HG02623 (cell line): ENCODE results near the gene NUCB2.
"Not testable (repeated sequence)": the region's sequence is repeated elsewhere in the genome, so short reads cannot be mapped to it uniquely, and the experiment has no call there.

Experiments
- ATAC-seq: cut with Tn5 transposase; IDR thresholded peaks from one replicate; pipeline ENCODE4 v1.9.1; 2021; ENCODE audit warnings: moderate library complexity; ENCODE audit not compliant: unreplicated experiment

Gene NUCB2

DNA sequence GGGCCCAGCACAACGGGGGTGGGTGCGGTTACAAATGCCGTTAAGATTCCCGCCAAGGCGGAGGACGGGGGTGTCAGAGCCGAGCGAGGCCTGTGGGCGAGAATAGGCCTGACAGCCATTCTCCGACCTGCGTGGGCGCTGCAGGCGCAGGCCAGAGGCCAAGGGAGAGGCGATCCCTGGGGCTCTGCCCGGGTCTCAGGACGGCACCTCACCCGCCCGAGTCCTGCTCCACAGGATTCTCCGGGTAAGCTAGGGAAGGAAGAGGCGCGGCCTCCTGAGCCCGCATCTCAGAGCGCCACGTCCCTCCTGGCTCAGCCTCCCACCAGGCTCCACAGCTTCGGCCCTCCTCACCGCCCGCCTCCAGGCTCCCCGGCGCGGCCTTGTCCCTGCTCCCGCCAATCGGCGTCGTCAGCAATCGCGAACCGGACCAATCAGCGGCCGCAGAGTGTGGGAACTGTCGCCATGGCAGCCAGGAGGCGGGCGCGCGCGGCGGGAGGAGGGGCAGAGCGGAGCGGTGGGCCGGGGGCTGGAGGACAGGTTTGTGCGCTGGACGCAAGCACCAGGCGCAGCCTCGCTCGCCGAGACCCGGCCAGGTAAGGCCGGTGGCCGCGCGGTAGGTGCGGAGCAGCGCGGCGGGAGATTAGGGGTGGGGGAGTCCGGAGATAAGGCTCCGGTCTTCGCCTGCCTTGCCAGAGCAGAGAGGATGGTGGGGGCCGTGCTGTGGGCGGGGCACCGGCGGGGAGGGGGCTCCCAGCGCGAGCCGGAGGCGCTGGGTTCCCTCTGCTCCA, at the start of gene NUCB2:
TSS of gene NUCB2 (plus strand) at position 504 of the 788 bp plus-strand sequence. CDS start 18,585 bp downstream, outside the sequence.
- peak; percentile 98 for ATAC-seq

DNA sequence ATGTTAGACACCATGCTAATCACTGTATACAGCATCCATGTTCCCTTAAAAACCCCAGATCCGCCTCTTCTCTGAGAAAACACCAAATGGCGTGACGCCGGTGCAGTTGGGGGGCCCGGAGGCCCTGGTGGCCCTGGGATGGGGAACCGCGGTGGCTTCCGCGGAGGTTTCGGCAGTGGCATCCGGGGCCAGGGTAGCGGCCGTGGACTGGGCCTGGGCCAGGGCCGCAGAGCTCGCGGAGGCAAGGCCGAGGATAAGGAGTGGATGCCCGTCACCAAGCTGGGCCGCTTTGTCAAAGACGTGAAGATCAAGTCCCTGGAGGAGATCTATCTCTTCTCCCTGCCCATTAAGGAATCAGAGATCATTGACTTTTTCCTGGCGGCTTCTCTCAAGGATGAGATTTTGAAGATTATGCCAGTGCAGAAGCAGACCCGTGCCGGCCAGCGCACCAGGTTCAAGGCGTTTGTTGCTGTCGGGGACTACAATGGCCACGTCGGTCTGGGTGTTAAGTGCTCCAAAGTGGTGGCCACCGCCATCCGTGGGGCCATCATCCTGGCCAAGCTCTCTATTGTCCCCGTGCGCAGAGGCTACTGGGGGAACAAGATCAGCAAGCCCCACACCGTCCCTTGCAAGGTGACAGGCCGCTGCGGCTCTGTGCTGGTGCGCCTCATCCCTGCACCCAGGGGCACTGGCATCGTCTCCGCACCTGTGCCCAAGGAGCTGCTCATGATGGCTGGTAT, 48.2 kb upstream of the NUCB2 start:
- ATAC-seq, result not testable (repeated sequence)

DNA sequence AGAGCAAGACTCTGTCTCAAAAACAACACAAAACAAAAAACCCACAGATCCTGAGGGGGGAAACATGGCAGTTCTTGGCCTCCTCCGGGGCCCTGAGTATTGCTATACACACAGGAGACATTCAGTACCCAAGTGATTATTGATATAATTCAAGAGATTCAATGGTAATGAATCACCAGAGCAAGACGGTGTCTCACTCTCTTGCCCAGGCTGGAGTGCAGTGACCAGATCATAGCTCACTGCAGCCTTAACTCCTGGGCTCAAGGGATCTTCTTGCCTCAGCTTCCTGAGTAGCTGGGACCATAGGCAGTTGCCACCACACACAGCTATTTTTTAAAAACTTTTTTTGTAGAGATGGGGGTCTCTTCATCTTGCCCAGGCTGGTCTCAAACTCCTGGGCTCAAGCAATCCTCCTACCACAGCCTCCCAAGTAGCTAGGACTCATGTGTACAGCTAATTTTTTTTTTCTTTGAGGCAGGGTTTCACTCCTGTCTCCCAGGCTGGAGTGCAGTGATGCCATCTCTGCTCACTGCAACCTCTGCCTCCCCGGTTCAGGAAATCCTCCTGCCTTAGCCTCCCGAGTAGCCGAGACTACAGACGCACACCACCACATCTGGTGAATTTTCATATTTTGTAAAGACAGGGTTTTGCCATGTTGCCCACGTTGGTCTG, 46.9 kb upstream of the NUCB2 start:
- ATAC-seq, result no peak

DNA sequence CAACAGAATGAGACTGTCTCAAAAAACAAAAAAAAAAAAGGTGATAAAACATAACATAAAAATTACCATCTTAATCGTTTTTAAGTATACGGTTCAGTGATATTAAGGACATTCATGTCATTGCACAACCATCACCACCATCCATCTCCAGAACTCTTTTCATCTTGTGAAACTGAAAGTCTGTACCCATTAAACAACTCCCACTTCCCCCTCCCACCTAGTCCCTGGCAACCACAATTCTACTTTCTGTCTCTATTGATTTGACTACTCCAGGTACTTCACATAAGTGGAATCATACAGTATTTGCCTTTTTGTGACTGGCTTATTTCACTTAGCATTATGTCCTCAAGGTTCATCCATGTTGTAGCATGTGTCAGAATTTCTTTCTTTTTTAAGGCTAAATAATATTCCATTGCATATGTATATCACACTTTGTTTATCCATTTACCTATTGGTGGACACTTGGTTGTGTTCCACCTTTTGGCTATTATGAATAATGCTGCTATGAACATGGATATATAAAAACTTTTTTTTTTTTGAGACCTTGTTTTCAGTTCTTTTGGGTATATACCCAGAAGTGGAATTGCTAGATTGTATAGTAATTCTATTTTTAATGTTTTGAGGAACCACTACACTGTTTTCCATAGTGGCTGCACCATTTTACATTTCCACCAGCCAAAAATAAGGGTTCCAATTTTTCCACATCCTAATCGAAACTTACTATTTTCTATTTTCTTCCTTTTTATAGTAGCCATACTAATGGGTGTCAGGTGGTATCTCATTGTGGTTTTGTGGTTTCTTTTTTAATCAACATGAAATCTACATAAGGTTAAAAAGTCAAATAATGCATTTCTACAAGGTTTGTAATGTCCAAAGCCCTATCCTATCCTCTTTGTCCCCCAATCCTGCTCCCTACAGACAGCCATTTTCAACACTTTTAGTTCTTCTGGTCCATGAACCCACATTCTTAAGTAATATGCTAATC, 45.4 kb upstream of the NUCB2 start:
- ATAC-seq, result peak; percentile 91

GRCh38 chr11:17233101-17233500, 43.4 kb upstream of the NUCB2 start:
- ATAC-seq, result no peak

DNA sequence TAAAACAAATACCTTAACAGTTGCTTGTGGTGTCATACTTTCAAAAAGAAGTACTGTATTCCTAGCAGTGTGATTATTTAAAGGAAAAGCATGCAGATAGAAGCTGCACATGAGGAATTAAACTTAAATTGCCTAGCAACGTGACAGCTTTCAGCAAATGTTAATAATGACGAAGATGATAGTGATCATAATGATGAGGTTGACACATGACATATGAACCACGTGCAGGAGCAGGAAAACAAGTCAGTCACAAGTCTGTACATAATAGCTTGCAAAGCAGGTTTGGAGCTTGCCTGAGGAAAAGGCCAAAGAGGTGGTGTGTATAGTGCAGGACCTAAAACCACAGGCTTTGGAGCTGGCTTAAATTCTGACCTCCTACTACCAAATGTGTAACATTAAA, 38.2 kb upstream of the NUCB2 start:
- ATAC-seq, result no peak

GRCh38 chr11:17239927-17240326, 36.6 kb upstream of the NUCB2 start:
- ATAC-seq, result not testable (repeated sequence)

GRCh38 chr11:17240780-17241179, 35.8 kb upstream of the NUCB2 start:
- no peak for ATAC-seq

DNA sequence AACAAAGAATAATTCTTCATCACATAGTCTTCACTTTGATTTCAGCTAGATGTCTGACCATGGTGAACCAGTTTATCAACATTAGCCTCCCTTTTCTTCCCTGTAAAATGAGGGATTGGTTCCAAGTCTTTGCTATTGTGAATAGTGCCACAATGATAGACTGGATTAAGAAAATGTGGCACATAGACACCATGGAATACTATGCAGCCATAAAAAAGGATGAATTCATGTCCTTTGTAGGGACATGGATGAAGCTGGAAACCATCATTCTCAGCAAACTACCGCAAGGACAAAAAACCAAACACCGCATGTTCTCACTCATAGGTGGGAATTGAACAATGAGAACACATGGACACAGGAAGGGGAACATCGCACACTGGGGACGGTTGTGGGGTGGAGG, 33.6 kb upstream of the NUCB2 start:
- ATAC-seq, result not testable (repeated sequence)

DNA sequence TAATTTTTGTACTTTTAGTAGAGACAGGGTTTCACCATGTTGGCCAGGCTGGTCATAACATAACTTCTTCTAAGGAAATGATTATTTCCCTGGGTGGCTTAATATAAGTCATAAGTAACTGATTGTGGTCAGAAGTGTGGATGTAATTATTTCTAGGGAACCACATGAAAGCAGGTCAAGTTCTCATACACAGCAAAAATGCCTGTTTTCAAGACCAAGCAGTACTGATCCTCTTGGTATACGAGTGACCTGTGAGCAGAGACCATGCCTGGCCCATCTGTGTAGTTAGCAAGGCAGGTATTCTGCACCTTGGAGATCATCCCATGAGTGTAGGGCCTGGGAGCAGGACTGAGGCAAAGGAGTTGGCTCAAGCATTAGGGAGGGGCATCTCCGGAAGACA, 32.5 kb upstream of the NUCB2 start:
- ATAC-seq, result peak; percentile 60

DNA sequence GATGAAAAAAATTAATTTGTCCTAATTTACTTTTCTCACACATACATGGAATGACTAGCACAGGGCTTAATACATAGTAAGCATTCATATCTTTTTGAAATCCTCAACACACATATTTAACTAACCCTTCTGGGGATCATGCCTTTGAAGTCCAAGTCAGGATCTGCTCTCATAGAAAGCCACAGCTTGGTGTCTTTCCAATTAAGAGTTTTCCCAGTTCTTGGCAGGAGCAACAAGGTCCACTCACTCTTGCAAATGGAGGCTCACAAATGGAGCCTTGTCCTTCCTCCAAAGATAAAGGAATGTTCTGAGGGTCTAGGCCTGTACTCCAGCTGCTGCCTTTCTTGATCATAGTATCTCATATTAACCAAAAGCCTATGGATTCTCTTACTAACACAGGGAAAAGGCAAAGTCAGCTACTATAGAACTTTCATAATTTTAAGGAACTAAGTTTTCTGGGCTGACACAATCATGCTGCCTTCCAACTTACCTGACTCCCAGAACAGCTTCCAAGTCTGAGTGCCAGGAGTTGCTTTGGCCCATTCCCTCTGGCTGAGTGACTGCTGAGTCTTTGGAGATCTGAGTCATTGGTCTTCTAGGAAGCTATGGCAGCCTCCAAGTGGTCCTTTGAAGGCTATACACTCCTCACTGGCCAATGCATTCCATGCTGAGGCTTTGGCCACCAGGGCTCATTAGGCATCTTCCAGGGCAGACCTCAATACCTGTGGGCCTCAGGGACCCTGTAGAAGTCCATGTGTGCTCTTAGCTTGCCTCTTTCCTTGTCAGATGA, 25.8 kb upstream of the NUCB2 start:
- ATAC-seq, result no peak

- no peak for ATAC-seq
Measured at GRCh38 chr11:17252704-17253103, 23.8 kb upstream of the NUCB2 start.

DNA sequence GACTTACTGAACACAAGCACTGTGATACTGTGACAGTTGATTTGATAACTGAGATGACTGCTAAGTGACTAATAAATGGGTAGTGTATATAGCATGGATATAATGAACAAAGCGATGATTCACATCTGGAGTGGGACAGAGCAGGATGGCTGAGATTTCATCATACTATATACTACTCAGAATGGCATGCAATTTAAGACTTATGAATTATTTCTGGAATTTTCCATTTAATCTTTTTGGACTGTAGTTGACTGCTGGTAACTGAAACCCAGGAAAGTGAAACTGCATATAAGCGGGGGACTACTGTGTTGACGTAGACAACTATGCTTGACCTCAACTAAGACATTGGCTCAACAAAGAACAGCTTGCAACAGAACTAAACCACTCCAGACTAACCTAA, 20.0 kb upstream of the NUCB2 start:
- ATAC-seq, result no peak

DNA sequence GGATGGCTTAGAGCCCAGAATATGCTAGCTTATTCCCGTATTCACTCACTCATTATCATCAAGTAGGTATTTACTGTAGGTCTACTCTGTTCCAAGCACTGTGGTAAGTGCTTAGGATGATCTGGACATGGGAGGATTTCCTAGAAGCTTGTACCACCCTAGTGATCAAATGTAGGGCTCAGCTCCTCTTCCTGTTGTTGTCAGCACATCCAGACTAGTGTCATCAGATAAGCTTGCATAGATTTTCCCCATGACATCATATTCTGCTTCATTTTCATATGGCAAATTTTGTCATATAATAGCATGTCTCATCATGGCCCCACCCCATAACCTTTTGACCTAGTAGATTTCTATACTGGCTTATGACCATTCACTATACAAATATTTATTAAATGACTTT, 19.3 kb upstream of the NUCB2 start:
- ATAC-seq, result no peak

- ATAC-seq, result no peak
Measured at GRCh38 chr11:17258670-17259069, 17.9 kb upstream of the NUCB2 start.

GRCh38 chr11:17259519-17259918, 17.0 kb upstream of the NUCB2 start:
- ATAC-seq, result no peak

DNA sequence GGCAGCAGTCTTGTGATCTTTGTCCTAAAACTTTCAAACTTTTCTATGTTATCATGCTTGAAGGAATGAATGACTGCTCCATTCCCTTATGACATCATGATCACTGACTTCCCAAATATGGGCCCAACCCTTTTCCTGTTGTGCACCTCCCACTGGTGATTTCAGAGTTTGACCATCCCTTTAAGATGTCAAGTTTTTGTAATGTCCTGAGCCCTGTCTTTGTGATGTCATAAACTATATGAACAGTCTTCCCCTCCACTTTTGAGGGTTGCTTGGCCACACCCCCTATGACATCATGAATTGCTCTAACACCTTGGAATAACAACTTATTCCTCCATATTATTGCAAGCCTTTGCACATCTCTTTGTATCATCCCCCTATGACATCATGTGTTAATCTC, 16.5 kb upstream of the NUCB2 start:
- no peak for ATAC-seq

GRCh38 chr11:17263769-17264168, 12.8 kb upstream of the NUCB2 start:
- ATAC-seq, result no peak

DNA sequence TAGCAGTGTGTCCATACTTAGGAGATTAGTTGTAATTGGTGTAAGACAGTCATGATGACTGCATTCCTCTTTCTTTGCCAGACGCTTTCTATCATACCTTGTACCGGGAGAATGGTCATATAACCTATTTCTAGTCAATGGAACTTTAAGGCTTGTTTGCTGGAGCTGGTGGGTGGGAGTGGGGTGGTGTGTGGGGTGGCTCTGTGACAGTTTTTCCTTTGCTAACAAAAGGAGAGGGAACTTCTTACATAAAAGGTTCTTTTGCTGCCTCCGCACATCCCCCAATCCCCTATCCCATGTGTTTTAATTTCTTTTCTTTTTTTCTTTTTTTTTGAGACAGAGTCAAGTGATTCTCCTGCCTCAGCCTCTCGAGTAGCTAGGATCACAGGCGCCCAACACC, 9.8 kb upstream of the NUCB2 start:
- no peak for ATAC-seq

GRCh38 chr11:17267576-17267975, 9.0 kb upstream of the NUCB2 start:
- no peak for ATAC-seq
